HEK293 (cell line): ENCODE data around the gene SVOPL.

Experiments used
- MZF1 ChIP-seq: fragments of 450-650 bp; formaldehyde crosslinking; IDR thresholded peaks from 2 replicates; pipeline ENCODE4 v1.5.1; 2017; ENCODE audit warnings: missing biosample characterization, missing genetic modification characterization, borderline replicate concordance
- YY1 ChIP-seq: fragments of 450-650 bp; formaldehyde crosslinking; IDR thresholded peaks from 2 replicates; pipeline ENCODE4 v1.5.1; 2018; ENCODE audit warnings: missing biosample characterization, missing genetic modification characterization
- ZBTB48 ChIP-seq: fragments of 450-650 bp; formaldehyde crosslinking; IDR thresholded peaks from 2 replicates; pipeline ENCODE4 v1.5.1; 2016; ENCODE audit warnings: missing biosample characterization, missing genetic modification characterization
- ZNF423 ChIP-seq: fragments of 450-650 bp; formaldehyde crosslinking; IDR thresholded peaks from 2 replicates; pipeline ENCODE4 v1.5.1; 2016; ENCODE audit warnings: missing biosample characterization, missing genetic modification characterization
- ZNF544 ChIP-seq: fragments of 450-650 bp; formaldehyde crosslinking; IDR thresholded peaks from 2 replicates; pipeline ENCODE4 v1.5.0; 2017; ENCODE audit warnings: missing biosample characterization, missing genetic modification characterization
- ZNF777 ChIP-seq: fragments of 450-650 bp; formaldehyde crosslinking; IDR thresholded peaks from 2 replicates; pipeline ENCODE4 v1.5.1; 2017; ENCODE audit warnings: missing biosample characterization, missing genetic modification characterization, borderline replicate concordance
- ZNF785 ChIP-seq: fragments of 450-650 bp; formaldehyde crosslinking; IDR thresholded peaks from 2 replicates; pipeline ENCODE4 v1.5.1; 2016; ENCODE audit warnings: missing biosample characterization, missing genetic modification characterization
- ZSCAN30 ChIP-seq: fragments of 450-650 bp; IDR thresholded peaks from 2 replicates; pipeline ENCODE4 v1.5.1; 2018; ENCODE audit warnings: missing biosample characterization, mild to moderate bottlenecking, missing genetic modification characterization, moderate library complexity
- TF ChIP-seq, protein P1 (sequence below): fragments of 450-650 bp; formaldehyde crosslinking; IDR thresholded peaks from 2 replicates; pipeline ENCODE4 v1.5.1; 2016; ENCODE audit warnings: missing biosample characterization, missing genetic modification characterization
- TF ChIP-seq, protein P2 (sequence below): fragments of 450-650 bp; formaldehyde crosslinking; IDR thresholded peaks from 2 replicates; pipeline ENCODE4 v1.5.1; 2016; ENCODE audit warnings: missing biosample characterization, missing genetic modification characterization

DNA sequence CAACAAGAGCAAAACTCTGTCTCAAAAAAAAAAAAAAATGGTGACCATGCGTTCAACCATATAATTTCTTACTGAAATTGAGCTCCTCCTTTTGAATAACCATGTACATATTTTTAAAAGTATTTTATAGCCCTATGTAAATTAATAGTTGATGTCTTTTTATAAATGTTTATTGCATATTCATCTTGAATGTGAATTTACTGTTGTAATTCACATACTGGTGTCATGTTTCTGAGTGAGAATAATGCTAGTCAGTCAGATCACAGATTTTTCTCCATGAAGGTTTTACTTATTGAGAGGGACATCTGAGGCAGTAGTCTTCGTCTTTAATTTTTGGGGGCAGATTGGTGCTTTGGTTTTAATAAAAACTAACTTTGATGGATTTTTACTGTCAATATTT, 112.2 kb downstream of the SVOPL start:
- TF ChIP-seq ZNF777 (tag by site-specific recombination) (no peak), ZNF785 (no peak), MZF1 (tag by site-specific recombination) (no peak), YY1 (tag by site-specific recombination) (no peak), ZNF423 (tag by site-specific recombination) (no peak), ZNF544 (tag by site-specific recombination) (no peak), ZBTB48 (no peak), ZSCAN30 (tag by site-specific recombination) (no peak)
- TF ChIP-seq, protein P1, sequence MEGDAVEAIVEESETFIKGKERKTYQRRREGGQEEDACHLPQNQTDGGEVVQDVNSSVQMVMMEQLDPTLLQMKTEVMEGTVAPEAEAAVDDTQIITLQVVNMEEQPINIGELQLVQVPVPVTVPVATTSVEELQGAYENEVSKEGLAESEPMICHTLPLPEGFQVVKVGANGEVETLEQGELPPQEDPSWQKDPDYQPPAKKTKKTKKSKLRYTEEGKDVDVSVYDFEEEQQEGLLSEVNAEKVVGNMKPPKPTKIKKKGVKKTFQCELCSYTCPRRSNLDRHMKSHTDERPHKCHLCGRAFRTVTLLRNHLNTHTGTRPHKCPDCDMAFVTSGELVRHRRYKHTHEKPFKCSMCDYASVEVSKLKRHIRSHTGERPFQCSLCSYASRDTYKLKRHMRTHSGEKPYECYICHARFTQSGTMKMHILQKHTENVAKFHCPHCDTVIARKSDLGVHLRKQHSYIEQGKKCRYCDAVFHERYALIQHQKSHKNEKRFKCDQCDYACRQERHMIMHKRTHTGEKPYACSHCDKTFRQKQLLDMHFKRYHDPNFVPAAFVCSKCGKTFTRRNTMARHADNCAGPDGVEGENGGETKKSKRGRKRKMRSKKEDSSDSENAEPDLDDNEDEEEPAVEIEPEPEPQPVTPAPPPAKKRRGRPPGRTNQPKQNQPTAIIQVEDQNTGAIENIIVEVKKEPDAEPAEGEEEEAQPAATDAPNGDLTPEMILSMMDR (tag by site-specific recombination), result no peak
- TF ChIP-seq, protein P2, sequence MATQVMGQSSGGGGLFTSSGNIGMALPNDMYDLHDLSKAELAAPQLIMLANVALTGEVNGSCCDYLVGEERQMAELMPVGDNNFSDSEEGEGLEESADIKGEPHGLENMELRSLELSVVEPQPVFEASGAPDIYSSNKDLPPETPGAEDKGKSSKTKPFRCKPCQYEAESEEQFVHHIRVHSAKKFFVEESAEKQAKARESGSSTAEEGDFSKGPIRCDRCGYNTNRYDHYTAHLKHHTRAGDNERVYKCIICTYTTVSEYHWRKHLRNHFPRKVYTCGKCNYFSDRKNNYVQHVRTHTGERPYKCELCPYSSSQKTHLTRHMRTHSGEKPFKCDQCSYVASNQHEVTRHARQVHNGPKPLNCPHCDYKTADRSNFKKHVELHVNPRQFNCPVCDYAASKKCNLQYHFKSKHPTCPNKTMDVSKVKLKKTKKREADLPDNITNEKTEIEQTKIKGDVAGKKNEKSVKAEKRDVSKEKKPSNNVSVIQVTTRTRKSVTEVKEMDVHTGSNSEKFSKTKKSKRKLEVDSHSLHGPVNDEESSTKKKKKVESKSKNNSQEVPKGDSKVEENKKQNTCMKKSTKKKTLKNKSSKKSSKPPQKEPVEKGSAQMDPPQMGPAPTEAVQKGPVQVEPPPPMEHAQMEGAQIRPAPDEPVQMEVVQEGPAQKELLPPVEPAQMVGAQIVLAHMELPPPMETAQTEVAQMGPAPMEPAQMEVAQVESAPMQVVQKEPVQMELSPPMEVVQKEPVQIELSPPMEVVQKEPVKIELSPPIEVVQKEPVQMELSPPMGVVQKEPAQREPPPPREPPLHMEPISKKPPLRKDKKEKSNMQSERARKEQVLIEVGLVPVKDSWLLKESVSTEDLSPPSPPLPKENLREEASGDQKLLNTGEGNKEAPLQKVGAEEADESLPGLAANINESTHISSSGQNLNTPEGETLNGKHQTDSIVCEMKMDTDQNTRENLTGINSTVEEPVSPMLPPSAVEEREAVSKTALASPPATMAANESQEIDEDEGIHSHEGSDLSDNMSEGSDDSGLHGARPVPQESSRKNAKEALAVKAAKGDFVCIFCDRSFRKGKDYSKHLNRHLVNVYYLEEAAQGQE (tag by site-specific recombination), result no peak
